ENCODE measurements around the gene ABCC1. TPM values are rescaled to one million over a fixed set of nuclear protein-coding genes. Genes with fewer than 3 reads are reported as not detected.
"Not testable (repeated sequence)": the region's sequence is repeated elsewhere in the genome, so short reads cannot be mapped to it uniquely, and the experiment has no call there.

The ABCC1 gene
- polyA plus RNA-seq, 1 donor from 2014 or later: 3.0 TPM

DNA sequence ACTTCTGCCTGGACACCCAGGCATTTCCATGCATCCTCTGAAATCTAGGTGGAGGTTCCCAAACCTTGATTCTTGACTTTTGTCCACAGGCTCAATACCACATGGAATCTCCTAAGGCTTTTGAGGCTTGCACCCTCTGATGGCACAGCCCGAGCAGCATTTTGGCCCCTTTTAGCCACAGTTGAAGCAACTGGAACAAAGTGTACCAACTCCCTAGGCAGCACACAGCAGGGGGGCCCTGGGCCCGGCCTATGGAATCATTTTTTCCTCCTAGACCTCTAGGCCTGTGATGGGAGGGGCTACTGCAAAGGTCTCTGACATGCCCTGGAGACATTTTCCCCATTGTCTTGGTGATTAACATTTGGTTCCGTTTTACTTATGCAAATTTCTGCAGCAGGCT lies 32.0 kb downstream of the ABCC1 start:
- H4K20me1 ChIP-seq (ENCODE audit: insufficient read depth): no peaks in the 10 kb centered on the region

DNA sequence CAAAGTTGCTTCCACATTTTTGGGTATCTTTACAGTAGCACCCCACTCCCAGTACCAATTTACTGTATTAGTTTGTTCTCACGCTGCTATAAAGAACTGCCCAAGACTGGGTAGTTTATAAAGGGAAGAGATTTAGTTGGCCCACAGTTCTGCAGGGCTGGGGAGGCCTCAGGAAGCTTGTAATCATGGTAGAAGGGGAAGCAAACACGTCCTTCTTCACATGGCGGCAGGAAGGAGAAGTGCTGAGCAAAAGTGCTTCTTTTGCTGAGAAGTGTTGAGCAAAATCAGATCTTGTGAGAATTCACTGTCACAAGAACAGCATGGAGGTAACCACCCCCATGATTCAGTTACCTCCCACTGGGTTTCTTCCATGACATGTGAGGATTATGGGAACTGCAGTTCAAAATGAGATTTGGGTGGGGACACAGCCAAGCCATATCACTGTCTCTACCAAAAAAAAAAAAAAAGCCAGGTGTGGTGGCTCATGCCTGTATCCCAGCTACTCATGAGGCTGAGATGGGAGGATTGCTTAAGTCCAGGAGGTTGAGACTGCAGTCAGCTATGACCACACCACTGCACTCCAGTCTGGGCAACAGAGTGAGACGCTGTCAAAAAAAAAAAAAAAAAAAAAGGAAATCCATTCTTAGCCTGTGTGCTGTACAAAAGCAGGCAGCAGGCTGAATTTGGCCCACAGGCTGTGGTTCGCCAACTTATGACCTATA lies 32.9 kb downstream of the ABCC1 start:
- not testable (repeated sequence) for H3K79me2 ChIP-seq (replicated peaks; ENCODE audit: insufficient read depth, low read length); H3K9me3 ChIP-seq (ENCODE audit: low read length)

More for the DNA sequence above, 32.0 kb downstream of the ABCC1 start:
- H3F3A ChIP-seq (ENCODE audit: insufficient read depth, low read length, poor library complexity, severe bottlenecking): no peaks in the 10 kb centered on the region
- no peaks in the 10 kb centered on the region for H3K9me2 ChIP-seq (ENCODE audit: insufficient read depth, low read length)
- H3K36me3 ChIP-seq (ENCODE audit: insufficient read depth, low read length): no peaks in the 10 kb centered on the region
- no peak overlapping the region for H3K27ac ChIP-seq (ENCODE audit: low read length)
- H2AFZ ChIP-seq (ENCODE audit: low read depth, low read length): no peak overlapping the region
- H3K27me3 ChIP-seq (ENCODE audit: insufficient read depth, low read depth, low read length): no peaks in the 10 kb centered on the region
- no peak overlapping the region for H3K4me3 ChIP-seq (ENCODE audit: low read length)
- TF ChIP-seq EP300 (conservative IDR thresholded peaks at IDR 0.05; ENCODE audit: poor library complexity, severe bottlenecking) (no peak), RAD21 (conservative IDR thresholded peaks at IDR 0.05) (no peak), EZH2 (IDR thresholded peaks at IDR 0.05; ENCODE audit: borderline replicate concordance, insufficient read depth, low read length, poor library complexity, severe bottlenecking) (no peak), POLR2AphosphoS5 (IDR thresholded peaks at IDR 0.05) (no peak), SMC3 (conservative IDR thresholded peaks at IDR 0.05; ENCODE audit: poor library complexity) (no peak), MXI1 (conservative IDR thresholded peaks at IDR 0.05; ENCODE audit: poor library complexity, severe bottlenecking) (no peak), TAF1 (IDR thresholded peaks at IDR 0.05; ENCODE audit: low read depth) (no peak)
- TF ChIP-seq, protein P1, sequence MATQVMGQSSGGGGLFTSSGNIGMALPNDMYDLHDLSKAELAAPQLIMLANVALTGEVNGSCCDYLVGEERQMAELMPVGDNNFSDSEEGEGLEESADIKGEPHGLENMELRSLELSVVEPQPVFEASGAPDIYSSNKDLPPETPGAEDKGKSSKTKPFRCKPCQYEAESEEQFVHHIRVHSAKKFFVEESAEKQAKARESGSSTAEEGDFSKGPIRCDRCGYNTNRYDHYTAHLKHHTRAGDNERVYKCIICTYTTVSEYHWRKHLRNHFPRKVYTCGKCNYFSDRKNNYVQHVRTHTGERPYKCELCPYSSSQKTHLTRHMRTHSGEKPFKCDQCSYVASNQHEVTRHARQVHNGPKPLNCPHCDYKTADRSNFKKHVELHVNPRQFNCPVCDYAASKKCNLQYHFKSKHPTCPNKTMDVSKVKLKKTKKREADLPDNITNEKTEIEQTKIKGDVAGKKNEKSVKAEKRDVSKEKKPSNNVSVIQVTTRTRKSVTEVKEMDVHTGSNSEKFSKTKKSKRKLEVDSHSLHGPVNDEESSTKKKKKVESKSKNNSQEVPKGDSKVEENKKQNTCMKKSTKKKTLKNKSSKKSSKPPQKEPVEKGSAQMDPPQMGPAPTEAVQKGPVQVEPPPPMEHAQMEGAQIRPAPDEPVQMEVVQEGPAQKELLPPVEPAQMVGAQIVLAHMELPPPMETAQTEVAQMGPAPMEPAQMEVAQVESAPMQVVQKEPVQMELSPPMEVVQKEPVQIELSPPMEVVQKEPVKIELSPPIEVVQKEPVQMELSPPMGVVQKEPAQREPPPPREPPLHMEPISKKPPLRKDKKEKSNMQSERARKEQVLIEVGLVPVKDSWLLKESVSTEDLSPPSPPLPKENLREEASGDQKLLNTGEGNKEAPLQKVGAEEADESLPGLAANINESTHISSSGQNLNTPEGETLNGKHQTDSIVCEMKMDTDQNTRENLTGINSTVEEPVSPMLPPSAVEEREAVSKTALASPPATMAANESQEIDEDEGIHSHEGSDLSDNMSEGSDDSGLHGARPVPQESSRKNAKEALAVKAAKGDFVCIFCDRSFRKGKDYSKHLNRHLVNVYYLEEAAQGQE (IDR thresholded peaks at IDR 0.05; ENCODE audit: borderline replicate concordance): no peak
- TF ChIP-seq, protein P2, sequence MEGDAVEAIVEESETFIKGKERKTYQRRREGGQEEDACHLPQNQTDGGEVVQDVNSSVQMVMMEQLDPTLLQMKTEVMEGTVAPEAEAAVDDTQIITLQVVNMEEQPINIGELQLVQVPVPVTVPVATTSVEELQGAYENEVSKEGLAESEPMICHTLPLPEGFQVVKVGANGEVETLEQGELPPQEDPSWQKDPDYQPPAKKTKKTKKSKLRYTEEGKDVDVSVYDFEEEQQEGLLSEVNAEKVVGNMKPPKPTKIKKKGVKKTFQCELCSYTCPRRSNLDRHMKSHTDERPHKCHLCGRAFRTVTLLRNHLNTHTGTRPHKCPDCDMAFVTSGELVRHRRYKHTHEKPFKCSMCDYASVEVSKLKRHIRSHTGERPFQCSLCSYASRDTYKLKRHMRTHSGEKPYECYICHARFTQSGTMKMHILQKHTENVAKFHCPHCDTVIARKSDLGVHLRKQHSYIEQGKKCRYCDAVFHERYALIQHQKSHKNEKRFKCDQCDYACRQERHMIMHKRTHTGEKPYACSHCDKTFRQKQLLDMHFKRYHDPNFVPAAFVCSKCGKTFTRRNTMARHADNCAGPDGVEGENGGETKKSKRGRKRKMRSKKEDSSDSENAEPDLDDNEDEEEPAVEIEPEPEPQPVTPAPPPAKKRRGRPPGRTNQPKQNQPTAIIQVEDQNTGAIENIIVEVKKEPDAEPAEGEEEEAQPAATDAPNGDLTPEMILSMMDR (IDR thresholded peaks at IDR 0.05; ENCODE audit: poor library complexity, severe bottlenecking): no peak
- no peak overlapping the region for H3K9ac ChIP-seq (ENCODE audit: low read length)
- H3K4me2 ChIP-seq (ENCODE audit: low read length): no peak overlapping the region
- no peaks in the 10 kb centered on the region for H3K9me3 ChIP-seq (ENCODE audit: low read length)
- H3K79me2 ChIP-seq (replicated peaks; ENCODE audit: insufficient read depth, low read length): no peaks in the 10 kb centered on the region

More for the DNA sequence above, 32.9 kb downstream of the ABCC1 start:
- not testable (repeated sequence) for H3K36me3 ChIP-seq (ENCODE audit: insufficient read depth, low read length); H2AFZ ChIP-seq (ENCODE audit: low read depth, low read length); H3K9me2 ChIP-seq (ENCODE audit: insufficient read depth, low read length); H3K27ac ChIP-seq (ENCODE audit: low read length); H3K27me3 ChIP-seq (ENCODE audit: insufficient read depth, low read depth, low read length); H3K9ac ChIP-seq (ENCODE audit: low read length); H4K20me1 ChIP-seq (ENCODE audit: insufficient read depth); H3F3A ChIP-seq (ENCODE audit: insufficient read depth, low read length, poor library complexity, severe bottlenecking); H3K4me2 ChIP-seq (ENCODE audit: low read length); H3K4me3 ChIP-seq (ENCODE audit: low read length)
